HG03378 (cell line): ENCODE measurements around the gene KCNC4.

Experiments
- ATAC-seq: cut with Tn5 transposase; IDR thresholded peaks from one replicate; pipeline ENCODE4 v1.9.1; 2021; ENCODE audit warnings: mild to moderate bottlenecking, moderate library complexity; ENCODE audit not compliant: unreplicated experiment

KCNC4 gene

DNA sequence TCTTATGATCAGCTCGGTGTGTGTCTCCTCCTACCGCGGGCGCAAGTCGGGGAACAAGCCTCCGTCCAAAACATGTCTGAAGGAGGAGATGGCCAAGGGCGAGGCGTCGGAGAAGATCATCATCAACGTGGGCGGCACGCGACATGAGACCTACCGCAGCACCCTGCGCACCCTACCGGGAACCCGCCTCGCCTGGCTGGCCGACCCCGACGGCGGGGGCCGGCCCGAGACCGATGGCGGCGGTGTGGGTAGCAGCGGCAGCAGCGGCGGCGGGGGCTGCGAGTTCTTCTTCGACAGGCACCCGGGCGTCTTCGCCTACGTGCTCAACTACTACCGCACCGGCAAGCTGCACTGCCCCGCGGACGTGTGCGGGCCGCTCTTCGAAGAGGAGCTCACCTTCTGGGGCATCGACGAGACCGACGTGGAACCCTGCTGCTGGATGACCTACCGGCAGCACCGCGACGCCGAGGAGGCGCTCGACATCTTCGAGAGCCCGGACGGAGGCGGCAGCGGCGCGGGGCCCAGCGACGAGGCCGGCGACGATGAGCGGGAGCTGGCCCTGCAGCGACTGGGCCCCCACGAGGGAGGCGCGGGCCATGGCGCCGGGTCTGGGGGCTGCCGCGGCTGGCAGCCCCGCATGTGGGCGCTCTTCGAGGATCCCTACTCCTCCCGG lies 1.5 kb downstream of the KCNC4 start:
- ATAC-seq: no peak

DNA sequence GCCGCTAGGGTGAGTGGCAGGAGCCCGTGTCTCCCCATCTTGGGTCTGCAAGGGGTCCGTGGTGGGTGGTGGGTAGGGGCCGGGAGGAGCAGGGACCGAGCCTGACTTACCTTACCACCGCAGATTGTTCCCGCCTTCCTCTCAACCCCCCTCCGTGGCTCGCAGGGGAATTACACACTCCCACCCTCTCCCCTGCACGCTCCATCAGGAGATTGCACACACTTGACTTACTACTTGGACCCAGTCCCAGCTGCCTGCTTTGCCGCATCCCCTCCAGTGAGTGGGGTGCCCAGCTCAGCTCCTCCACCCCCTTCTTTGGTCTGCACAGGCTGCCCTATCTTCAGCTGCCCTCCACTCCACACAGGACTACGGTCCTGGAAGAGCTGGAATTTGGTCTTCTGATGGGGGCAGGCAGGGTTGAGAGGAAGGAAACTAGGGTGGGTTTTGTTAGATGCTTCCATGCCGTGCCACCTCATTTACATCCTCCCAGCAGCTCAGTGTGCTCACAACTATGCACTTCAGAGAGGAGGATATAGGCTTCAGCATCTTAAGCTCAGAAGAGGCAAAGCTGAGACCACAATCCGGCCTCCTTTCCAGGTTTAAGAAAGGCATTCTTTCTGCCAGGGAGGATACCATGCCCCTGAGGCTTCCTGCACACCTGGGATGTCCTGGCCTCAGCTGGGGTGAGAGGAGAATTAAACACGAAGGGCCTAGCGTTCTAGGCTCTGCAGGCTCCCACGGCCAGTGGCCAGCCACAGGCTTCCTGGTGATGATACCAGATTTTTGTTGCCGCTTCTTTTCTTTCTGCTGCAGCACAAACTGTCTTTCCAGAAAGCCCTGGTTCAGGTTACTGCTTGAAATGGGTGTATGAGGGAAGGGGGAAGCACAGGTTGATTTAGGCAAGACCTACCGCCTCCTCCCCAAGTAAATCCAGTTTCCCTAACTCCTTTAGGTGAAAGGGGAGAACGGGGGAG lies 2.3 kb downstream of the KCNC4 start:
- no peak for ATAC-seq

- no peak for ATAC-seq
These were observed 3.0 kb downstream of the KCNC4 start for GRCh38 chr1:110213143-110213540.

DNA sequence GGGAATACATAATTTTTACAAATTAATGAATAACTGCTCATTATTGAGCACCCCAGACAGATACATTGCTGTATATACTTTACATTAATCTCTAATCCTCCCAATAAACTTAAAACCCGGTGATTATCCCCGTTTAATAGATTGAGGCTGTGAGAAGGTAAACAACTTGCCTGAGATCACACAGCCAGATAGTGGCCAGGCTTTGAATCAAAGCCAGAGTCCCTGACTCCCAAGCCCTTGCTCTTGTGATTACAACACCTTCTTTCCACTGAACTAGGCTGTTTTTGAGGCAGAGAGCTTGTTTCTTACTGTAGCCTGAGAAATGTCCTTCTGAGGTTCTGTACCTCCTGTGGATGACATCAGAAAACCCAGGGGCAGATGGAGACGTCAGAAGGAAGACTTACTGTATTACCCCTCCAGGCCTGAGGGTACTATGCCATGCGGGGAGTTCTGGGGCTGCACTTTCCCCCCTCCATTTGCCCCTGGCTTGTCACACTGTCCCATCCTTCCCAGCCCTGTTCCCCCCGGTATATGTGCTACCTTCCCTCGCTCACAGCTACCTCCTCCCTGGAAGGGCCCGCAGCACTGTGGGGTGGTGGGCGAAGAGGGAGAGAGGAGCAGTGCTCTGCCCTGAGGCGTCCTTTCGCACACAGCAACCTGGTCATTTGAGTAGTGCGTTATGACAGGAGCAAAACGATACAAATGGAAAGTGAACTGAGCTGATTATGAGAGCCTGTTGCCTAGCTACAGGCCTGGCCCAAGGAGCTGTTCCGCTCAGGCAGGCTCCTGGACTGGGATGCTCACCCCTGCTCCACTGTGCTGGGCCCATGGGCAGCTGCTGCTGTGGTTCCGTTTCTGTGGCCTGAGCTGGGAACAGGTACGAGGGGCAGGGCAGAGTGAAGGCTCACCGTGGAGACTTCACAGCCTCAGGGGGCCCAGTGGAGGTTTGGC lies 4.6 kb downstream of the KCNC4 start:
- ATAC-seq: no peak

DNA sequence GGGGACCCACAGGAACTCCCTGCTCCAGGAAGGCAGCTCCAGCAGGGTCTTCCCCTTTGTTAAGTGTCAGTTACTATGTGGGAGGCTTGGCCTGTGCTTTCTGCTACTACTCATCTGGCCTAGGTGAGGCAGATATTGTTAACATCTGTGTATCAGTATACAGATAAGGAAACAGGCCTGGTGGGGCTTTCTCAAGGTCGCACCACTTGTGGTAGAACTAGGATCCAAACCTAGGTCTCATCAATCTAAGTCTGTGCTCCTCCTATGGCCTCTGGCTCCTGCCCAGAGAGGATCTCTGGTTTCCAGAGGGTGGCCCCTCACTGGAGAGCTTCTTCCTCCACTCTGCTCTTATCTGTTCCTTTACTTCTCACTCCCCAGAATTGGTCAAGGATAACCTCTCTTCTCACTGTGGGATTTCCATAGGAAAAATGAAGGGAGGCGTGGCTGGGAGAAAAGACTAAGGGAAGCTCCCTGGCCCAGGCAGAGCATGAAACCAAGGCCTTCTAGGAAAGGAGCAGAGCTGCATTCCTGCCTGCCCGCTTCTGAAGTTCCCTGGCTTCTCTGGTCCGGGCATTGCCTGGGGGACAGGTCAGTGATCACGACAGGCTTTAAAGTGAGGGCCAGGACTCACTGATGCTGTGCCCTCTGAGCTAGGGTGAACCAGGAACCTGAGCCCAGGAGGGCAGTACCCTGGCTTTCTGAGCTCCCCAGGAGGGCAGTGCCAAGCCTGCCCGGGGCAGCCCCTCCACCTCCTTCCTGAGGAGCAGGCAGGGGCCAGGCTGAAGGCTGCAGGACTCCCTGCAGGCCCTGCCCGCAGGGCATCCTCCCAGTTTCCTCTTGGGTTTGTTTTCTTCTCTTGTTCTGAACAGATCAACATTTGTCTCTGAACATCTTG lies 5.8 kb downstream of the KCNC4 start:
- ATAC-seq: no peak

DNA sequence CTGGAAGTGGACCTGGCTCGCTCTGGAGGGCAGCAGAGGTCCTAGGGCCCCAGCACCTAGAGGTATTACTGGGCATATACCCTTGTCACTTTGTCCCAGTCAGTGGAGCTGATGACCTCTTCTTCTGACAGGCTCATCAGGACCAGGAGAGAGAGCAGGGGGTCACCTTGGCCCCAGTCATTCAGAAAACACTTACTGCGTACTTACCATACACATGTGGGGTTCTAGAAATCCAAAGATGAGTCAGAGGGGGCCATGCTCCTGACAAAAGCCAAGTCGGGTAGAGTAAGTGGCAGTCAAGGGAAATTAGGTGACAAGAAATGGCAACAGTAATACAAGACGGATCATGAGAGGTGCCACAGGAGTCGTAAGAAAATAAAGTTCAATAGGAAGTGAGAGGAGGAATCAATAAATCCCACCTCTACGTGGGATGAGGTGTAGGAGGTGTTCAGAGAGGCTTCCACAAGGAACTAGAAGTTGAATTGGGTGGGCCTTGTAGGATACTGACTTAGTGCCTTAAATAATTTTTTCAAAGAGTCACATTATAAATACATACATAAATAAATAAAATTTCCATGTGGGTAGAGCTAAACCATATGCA lies 6.8 kb downstream of the KCNC4 start:
- no peak for ATAC-seq

- ATAC-seq: no peak
These were observed 8.0 kb downstream of the KCNC4 start for GRCh38 chr1:110218137-110218536.

DNA sequence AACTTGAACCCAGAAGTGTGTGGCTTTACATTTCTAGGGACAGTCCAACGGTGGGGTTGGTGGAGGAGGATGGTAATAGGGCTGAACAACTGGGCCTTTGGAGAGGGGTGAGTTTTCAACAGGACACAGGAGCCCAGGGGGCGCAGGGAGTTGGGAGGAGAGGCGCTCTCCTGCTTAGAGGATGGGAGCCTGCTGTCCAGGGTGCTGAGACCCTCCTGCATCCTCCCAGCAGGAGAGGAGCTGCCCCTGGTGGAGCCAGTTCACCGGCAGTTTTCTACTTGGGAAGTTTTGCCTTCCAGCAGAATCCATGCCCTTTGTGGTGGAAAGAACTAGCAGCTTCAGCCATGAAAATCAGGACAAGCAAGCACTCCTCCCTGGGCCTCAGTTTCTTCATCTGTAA lies 8.6 kb downstream of the KCNC4 start:
- ATAC-seq: no peak

- no peak for ATAC-seq
These were observed 10.2 kb downstream of the KCNC4 start for GRCh38 chr1:110220324-110220723.

DNA sequence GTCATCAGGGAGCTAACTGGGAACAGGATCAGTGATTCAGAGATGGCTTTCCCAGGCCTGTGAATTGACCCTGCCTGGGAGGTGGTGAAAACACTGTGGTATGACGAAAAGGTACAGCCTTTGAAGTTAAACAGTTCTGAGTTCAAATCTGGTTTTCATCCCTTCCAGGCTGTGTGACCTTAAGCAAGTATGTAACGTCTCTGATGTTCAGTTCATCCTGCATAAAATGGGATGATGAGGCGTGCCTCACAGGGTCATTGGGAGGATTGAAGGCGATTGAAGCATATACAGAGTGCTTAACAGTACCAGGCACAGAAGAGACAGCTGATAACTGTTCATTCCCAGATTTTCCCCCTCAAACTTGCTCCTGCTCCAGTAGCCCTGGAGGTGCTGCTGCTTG lies 11.0 kb downstream of the KCNC4 start:
- no peak for ATAC-seq

- ATAC-seq: no peak
These were observed 13.0 kb downstream of the KCNC4 start for GRCh38 chr1:110223127-110223526.

- ATAC-seq: no peak
These were observed 13.5 kb downstream of the KCNC4 start for GRCh38 chr1:110223581-110223980.

GRCh38 chr1:110224240-110224995 lies 14.3 kb downstream of the KCNC4 start:
- no peak for ATAC-seq

GRCh38 chr1:110225212-110225611 lies 15.1 kb downstream of the KCNC4 start:
- no peak for ATAC-seq

GRCh38 chr1:110225756-110226404 lies 15.8 kb downstream of the KCNC4 start:
- ATAC-seq: no peak

- ATAC-seq: no peak
These were observed 17.7 kb downstream of the KCNC4 start for GRCh38 chr1:110227774-110228173.

GRCh38 chr1:110228381-110228780 lies 18.3 kb downstream of the KCNC4 start:
- ATAC-seq: no peak

- ATAC-seq: no peak
These were observed 18.8 kb downstream of the KCNC4 start for GRCh38 chr1:110228869-110229268.
